HepG2 (cell line): ENCODE data around the gene RPL4. TPM values are rescaled to one million over a fixed set of nuclear protein-coding genes. Genes with fewer than 3 reads are reported as not detected.

ENCODE experiments used
- ATF2 ChIP-seq: sonication (generic); formaldehyde crosslinking; IDR thresholded peaks from 2 replicates; pipeline ENCODE4 v1.4.0; 2020; ENCODE audit warnings: missing genetic modification reagents
- MYC ChIP-seq: sonication (generic); formaldehyde crosslinking; IDR thresholded peaks from 2 replicates; pipeline ENCODE4 v1.9.0; 2021; ENCODE audit warnings: missing genetic modification reagents, borderline replicate concordance
- NCOA1 ChIP-seq: sonication (generic); formaldehyde crosslinking; IDR thresholded peaks from 2 replicates; pipeline ENCODE4 v1.9.0; 2021; ENCODE audit warnings: missing genetic modification reagents
- PAF1 ChIP-seq: IDR thresholded peaks from 2 replicates; pipeline ENCODE4 v1.6.1; 2016; ENCODE audit warnings: missing genetic modification reagents, missing compliant biosample characterization
- SPEN ChIP-seq: sonication (generic); formaldehyde crosslinking; IDR thresholded peaks from 2 replicates; pipeline ENCODE4 v1.5.1; 2020; ENCODE audit warnings: low read depth, mild to moderate bottlenecking, missing genetic modification reagents
- STAT5B ChIP-seq: sonication (generic); formaldehyde crosslinking; IDR thresholded peaks from 2 replicates; pipeline ENCODE4 v1.4.0; 2020; ENCODE audit warnings: missing genetic modification reagents
- ZNF33B ChIP-seq: sonication (generic); formaldehyde crosslinking; IDR thresholded peaks from 2 replicates; pipeline ENCODE4 v1.5.1; 2020; ENCODE audit warnings: mild to moderate bottlenecking, missing genetic modification reagents
- ZNF678 ChIP-seq: sonication (generic); formaldehyde crosslinking; IDR thresholded peaks from 2 replicates; pipeline ENCODE4 v1.4.0; 2020; ENCODE audit warnings: mild to moderate bottlenecking, missing genetic modification reagents
- ZSCAN21 ChIP-seq: sonication (generic); formaldehyde crosslinking; IDR thresholded peaks from 2 replicates; pipeline ENCODE4 v1.8.0; 2022; ENCODE audit warnings: mild to moderate bottlenecking, missing genetic modification reagents, moderate library complexity, borderline replicate concordance
- polyA plus RNA-seq, 8 experiments: library from polyadenylated mRNA; depleted of rRNA in 3 of 8; stranded (reverse) in 7 of 8; unstranded in 1 of 8; fragments of >200 nt; fragmentation: Illumina TruSeq in 4 of 8; extraction: Trizol in 4 of 8; gene quantifications; 2 replicates each; pipeline versions ENCODE4 v1.2.1 to v1.2.3, GENCODE V29; 2011 to 2016; ENCODE audit warnings: low read depth in 4 of 8, missing spikeins in 1 of 8, mixed read lengths in 1 of 8; ENCODE audit not compliant: insufficient read depth in 1 of 8
- total RNA-seq, 5 experiments: library from RNA; depleted of rRNA; stranded (reverse); fragments of >200 nt; fragmentation: Illumina TruSeq; extraction: Trizol; gene quantifications; 2 replicates each; pipeline ENCODE4 v1.2.3, GENCODE V29; 2016; ENCODE audit warnings: low read depth in 1 of 5
- TF ChIP-seq, protein P1 (sequence below): sonication (generic); formaldehyde crosslinking; conservative IDR thresholded peaks from 2 replicates; pipeline ENCODE4 v1.4.0; 2020; ENCODE audit warnings: missing genetic modification reagents
- TF ChIP-seq, protein P2 (sequence below): sonication (generic); formaldehyde crosslinking; IDR thresholded peaks from 2 replicates; pipeline ENCODE4 v1.4.0; 2020; ENCODE audit warnings: missing genetic modification reagents

The RPL4 gene
- total and polyA plus RNA-seq, 2 of the 13 experiments (the other 11 are each of a cell fraction or from before 2014, with no cell fraction given): 3,630 to 3,960 TPM

DNA sequence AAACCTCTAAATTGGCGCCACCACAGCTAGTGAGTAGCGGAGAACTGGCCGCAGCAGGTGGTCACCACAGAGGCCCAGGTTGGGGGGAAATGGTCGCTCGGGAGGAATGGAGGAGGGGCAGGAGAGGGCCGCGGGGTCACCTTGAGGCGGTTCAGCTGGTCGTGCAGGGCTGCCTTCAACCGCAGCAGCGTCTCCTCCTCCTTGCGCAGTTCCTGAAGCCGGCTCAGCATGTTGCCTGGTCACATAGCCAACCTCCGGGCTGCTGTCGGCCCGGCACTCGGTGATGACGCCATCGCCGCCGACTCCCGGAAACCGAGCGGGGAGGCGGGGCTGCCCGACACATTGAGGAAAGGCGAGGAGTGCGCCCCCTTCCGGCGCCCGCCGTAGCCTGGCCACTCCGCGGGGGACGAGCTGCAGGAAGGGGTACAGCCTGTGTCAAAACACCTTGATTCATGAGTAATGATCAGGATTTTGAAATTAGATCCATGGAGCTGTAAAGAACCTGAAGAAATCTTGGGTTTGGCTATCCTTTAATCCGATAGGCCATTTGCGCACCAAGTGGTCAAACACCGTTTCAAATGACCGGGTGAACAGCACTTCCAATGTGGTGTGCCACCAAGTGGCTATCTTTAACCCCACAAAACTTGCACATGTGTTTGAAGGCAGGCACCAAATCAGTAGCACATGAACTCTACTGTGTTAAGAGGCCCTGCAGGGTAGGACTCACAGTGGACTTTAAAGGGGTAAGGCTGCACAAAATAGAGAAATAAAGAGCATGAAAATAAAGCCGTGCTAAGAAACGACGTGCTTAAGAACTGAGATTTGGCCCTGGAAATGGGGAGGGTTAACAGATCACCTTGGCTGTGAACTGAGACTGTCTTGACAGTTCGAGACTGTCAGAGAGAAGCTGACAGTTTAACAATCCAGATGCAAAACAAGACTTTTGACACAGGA lies 6.9 kb downstream of the RPL4 start, which contains the start of gene SNAPC5 (continued):
- TF ChIP-seq ATF2 (peak; percentile 89; the same call in 1 of the 2 replicates), STAT5B (CRISPR knock-in tag) (no peak), ZNF33B (CRISPR knock-in tag) (peak; percentile 45; the same call in 1 of the 2 replicates), PAF1 (CRISPR knock-in tag) (peak; percentile 98), MYC (peak; percentile 84; the same call in 1 of the 2 replicates), ZSCAN21 (CRISPR knock-in tag) (peak; percentile 80), ZNF678 (CRISPR knock-in tag) (no peak), NCOA1 (CRISPR knock-in tag) (peak; percentile 79; the same call in 1 of the 2 replicates), SPEN (CRISPR knock-in tag) (peak; percentile 75)
- TF ChIP-seq, protein P1, sequence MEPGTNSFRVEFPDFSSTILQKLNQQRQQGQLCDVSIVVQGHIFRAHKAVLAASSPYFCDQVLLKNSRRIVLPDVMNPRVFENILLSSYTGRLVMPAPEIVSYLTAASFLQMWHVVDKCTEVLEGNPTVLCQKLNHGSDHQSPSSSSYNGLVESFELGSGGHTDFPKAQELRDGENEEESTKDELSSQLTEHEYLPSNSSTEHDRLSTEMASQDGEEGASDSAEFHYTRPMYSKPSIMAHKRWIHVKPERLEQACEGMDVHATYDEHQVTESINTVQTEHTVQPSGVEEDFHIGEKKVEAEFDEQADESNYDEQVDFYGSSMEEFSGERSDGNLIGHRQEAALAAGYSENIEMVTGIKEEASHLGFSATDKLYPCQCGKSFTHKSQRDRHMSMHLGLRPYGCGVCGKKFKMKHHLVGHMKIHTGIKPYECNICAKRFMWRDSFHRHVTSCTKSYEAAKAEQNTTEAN (CRISPR knock-in tag): 0 out of 2 replicates have a peak, but pooled peaks have one; percentile 9
- TF ChIP-seq, protein P2, sequence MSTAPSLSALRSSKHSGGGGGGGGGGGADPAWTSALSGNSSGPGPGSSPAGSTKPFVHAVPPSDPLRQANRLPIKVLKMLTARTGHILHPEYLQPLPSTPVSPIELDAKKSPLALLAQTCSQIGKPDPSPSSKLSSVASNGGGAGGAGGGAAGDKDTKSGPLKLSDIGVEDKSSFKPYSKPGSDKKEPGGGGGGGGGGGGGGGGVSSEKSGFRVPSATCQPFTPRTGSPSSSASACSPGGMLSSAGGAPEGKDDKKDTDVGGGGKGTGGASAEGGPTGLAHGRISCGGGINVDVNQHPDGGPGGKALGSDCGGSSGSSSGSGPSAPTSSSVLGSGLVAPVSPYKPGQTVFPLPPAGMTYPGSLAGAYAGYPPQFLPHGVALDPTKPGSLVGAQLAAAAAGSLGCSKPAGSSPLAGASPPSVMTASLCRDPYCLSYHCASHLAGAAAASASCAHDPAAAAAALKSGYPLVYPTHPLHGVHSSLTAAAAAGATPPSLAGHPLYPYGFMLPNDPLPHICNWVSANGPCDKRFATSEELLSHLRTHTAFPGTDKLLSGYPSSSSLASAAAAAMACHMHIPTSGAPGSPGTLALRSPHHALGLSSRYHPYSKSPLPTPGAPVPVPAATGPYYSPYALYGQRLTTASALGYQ (CRISPR knock-in tag): no peak
- TF ChIP-seq, all 625 proteins: peak for 294
